Mesodermal cell (in vitro differentiated cells): ENCODE data around the gene HMCN2.

ENCODE experiments used
- H3K27ac ChIP-seq: 2 replicates; pipeline ENCODE4 v1.7.0; 2013; ENCODE audit warnings: mild to moderate bottlenecking, low read depth, low read length, moderate library complexity; ENCODE audit not compliant: severe bottlenecking
- H3K36me3 ChIP-seq: 2 replicates; pipeline ENCODE4 v1.7.1; 2013; ENCODE audit warnings: mild to moderate bottlenecking, low read length, moderate library complexity; ENCODE audit not compliant: control insufficient read depth, insufficient read depth
- H3K4me1 ChIP-seq: one replicate; pipeline ENCODE4 v1.7.1; 2013; ENCODE audit warnings: mild to moderate bottlenecking, low read length; ENCODE audit not compliant: insufficient read depth, control insufficient read depth, poor library complexity, severe bottlenecking
- H3K4me3 ChIP-seq: 2 replicates; pipeline ENCODE4 v1.7.0; 2013; ENCODE audit warnings: low read length, control low read depth, mild to moderate bottlenecking; ENCODE audit not compliant: insufficient read depth, poor library complexity, severe bottlenecking; ENCODE audit errors: extremely low read depth
- H3K9me3 ChIP-seq: 2 replicates; pipeline ENCODE4 v1.7.1; 2013; ENCODE audit warnings: mild to moderate bottlenecking, low read length, moderate library complexity; ENCODE audit not compliant: control insufficient read depth
- WGBS, 2 experiments: methylation state at CpG; one replicate each; pipeline ENCODE4 v1.1.5; 2013; ENCODE audit warnings: missing lambda C conversion rate in 2 of 2; ENCODE audit not compliant: insufficient coverage in 2 of 2; 5-methylcytosine and 5-hydroxymethylcytosine counted together

The HMCN2 gene

DNA sequence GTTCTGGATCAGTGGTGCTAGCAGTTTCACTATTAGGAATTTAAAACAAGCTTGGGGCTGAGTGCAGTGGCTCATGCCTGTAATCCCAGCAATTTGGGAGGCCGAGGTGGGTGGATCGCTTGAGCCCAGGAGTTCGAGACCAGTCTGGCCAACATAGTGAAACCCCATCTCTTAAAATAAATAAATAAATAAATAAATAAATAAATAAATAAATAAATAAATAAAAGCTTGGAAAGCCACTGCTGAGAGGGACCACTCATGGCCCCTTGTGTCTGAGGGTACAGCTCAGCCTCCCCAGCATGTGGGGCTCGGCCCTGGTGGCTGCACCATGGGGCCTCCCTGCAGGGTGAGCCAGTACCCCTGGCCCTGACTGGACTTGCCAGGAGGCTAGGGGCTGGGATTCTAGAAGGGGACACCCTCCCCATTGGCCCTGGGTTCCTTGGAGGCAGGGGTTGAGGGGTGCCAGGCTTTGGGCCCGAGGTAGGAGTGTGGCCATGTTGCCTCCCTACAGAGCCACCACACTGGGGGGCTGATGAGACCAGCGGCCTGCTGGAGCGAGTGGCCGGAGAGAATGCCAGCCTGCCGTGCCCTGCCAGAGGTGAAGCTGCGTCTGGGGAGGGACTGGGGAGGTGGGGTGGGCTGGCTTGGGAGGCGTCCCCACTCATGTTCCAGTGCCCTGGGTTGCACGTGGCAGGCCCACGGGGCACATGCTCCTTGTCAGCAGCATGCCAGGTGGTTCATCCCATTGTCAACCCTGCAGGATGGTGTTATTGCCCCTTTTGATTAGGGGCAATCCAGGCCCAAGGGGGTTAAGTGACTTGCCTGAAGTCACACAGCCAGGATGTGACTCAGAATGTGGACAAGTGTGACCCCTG, 76.5 kb downstream of the HMCN2 start:
- Histone ChIP-seq H3K4me1 (peaks cover 11% of the 10 kb centered on the region), H3K9me3 (no peaks in the 10 kb centered on the region), H3K27ac (no peak overlapping the region), H3K4me3 (no peak overlapping the region), H3K36me3 (no peaks in the 10 kb centered on the region)
- 79 to 89% methylated on average over 7 to 11 of the region's 13 CpGs for WGBS, 2 experiments

DNA sequence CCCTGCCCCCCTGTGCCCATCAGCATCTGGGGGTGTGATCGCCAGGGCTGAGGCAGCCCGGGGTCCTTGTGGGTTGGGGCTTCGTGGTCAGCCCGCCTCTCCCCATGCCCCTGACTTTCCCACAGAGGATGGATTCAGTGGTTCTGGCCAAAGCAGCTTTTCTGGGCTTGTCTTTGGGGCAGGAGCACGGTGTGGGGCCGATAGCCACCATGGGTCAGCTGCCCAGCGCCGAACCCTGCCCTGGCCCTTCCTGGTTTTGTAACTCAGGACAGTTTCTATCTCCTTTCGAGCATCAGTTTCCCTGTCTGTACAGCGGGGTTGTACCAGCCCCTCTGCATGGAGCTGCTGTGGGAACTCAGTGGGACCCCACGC, 77.1 kb downstream of the HMCN2 start:
- H3K9me3 ChIP-seq = no peaks in the 10 kb centered on the region
- no peaks in the 10 kb centered on the region for H3K36me3 ChIP-seq
- H3K4me3 ChIP-seq = no peak overlapping the region
- H3K27ac ChIP-seq = no peak overlapping the region
- WGBS, 2 experiments = 90 to 94% methylated on average over 11 of the region's 11 CpGs
- H3K4me1 ChIP-seq = peaks cover 11% of the 10 kb centered on the region

DNA sequence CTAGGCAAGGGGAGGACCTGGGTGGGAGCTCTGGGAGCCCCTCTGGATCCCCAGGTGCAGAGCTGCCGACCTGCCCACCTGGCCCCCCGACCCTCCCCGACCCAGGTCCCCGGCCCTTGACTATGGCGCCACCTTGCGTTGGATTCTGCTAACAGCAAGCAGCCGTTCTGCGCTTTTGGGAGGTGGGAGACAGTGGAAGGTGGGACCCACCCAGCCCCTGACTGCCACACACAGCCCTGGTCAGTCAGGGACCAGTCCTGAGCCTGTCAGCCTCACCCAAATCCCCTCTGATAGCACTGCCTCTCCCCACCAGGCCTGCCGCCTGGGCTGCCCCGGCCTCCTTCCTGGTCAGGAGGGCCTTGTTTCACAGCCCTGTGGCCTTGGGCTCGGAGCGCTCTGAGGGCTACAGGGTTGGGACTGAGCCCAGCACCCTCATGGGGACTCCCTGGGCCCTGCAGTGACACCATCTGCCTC, 77.9 kb downstream of the HMCN2 start:
- 36 to 67% methylated on average over 4 to 7 of the region's 12 CpGs for WGBS, 2 experiments
- Histone ChIP-seq H3K27ac (no peak overlapping the region), H3K4me1 (peaks cover 11% of the 10 kb centered on the region), H3K36me3 (no peaks in the 10 kb centered on the region), H3K9me3 (no peaks in the 10 kb centered on the region), H3K4me3 (no peak overlapping the region)

DNA sequence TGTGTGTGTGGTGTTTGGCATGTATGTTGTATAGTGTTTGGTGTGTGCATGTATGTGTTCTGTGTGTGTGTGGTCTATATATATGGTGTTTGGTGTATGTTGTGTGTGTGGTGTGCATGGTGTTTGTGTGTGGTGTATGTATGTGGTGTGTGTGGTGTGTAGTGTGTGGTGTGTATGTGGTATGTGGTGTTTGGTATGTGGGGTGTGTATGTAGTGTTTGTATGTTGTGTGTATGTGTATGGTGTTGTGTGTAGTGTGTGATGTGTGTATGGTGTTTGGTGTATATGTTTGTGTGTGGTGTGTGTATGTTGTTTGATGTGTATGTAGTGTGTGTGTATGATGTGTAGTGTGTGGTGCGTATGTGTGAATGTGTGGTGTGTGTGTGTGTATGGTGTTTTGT, 78.8 kb downstream of the HMCN2 start:
- no peaks in the 10 kb centered on the region for H3K36me3 ChIP-seq
- peaks cover 11% of the 10 kb centered on the region for H3K4me1 ChIP-seq
- H3K4me3 ChIP-seq = no peak overlapping the region
- H3K27ac ChIP-seq = no peak overlapping the region
- WGBS, 2 experiments = 83 to 86% methylated on average over 1 of the region's 1 CpG
- no peaks in the 10 kb centered on the region for H3K9me3 ChIP-seq

GRCh38 chr9:130345009-130345896, 79.7 kb downstream of the HMCN2 start:
- H3K27ac ChIP-seq = no peak overlapping the region
- no peaks in the 10 kb centered on the region for H3K9me3 ChIP-seq
- H3K36me3 ChIP-seq = no peaks in the 10 kb centered on the region
- peaks cover 11% of the 10 kb centered on the region for H3K4me1 ChIP-seq
- H3K4me3 ChIP-seq = no peak overlapping the region
- 80 to 82% methylated on average over 8 to 9 of the region's 9 CpGs for WGBS, 2 experiments

DNA sequence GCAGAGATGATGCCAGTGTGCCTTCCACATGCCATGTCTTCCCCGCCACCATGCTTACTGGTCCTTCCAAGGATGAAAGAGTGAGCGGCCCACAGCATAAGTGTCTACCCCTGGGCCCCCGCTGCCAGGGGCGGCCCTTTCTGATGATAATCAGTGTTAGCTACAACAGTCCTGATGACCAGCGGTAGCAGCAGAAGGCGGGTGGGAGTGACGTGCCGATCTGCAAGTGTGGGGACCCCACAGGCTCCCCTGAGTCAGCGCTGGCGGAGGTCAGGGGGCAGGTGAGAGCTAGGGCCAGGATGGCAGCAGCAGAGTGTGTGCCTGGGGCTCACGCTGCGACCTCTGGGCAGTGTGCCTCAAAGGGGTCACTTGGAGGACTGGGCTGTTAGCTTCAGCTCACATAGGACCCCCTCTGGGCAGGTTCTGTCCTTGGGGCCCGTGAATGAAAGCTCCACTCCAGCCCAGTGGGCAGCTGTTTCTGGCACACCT, 80.4 kb downstream of the HMCN2 start:
- 61 to 66% methylated on average over 12 to 13 of the region's 13 CpGs for WGBS, 2 experiments
- H3K4me3 ChIP-seq = no peak overlapping the region
- H3K9me3 ChIP-seq = no peaks in the 10 kb centered on the region
- H3K27ac ChIP-seq = no peak overlapping the region
- no peaks in the 10 kb centered on the region for H3K36me3 ChIP-seq
- peaks cover 11% of the 10 kb centered on the region for H3K4me1 ChIP-seq

DNA sequence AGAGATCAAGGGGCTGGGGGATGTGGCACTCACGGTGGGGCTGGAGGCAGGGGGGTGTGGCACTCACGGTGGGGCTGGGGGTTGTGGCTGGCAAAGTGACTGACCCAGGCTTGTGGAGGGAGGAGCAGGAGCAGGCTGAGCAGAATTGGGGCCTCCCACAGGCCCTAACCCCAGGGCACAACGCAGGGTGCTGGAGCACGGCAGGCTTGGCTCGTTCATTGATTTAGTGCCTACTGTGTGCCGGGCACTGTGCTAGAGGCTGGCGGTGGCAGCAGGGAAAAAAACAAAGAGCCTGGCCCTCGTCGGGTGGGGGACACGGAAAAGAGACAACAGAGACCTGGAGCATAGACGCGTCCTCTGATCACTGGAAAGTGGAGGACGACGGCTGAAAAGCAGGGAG, 80.9 kb downstream of the HMCN2 start:
- H3K4me1 ChIP-seq = peaks cover 11% of the 10 kb centered on the region
- no peaks in the 10 kb centered on the region for H3K36me3 ChIP-seq
- no peak overlapping the region for H3K4me3 ChIP-seq
- H3K27ac ChIP-seq = no peak overlapping the region
- 74 to 87% methylated on average over 12 to 13 of the region's 14 CpGs for WGBS, 2 experiments
- H3K9me3 ChIP-seq = no peaks in the 10 kb centered on the region

GRCh38 chr9:130347036-130347435, 81.5 kb downstream of the HMCN2 start:
- 90 to 95% methylated on average over 12 to 14 of the region's 14 CpGs for WGBS, 2 experiments
- Histone ChIP-seq H3K36me3 (no peaks in the 10 kb centered on the region), H3K4me3 (no peak overlapping the region), H3K9me3 (no peaks in the 10 kb centered on the region), H3K27ac (no peak overlapping the region), H3K4me1 (peaks cover 10% of the 10 kb centered on the region)

GRCh38 chr9:130347931-130348330, 82.4 kb downstream of the HMCN2 start:
- Histone ChIP-seq H3K9me3 (no peaks in the 10 kb centered on the region), H3K36me3 (no peaks in the 10 kb centered on the region), H3K27ac (no peak overlapping the region), H3K4me1 (peaks cover 1% of the 10 kb centered on the region), H3K4me3 (no peak overlapping the region)
- WGBS, 2 experiments = 70 to 85% methylated on average over 2 to 3 of the region's 6 CpGs

DNA sequence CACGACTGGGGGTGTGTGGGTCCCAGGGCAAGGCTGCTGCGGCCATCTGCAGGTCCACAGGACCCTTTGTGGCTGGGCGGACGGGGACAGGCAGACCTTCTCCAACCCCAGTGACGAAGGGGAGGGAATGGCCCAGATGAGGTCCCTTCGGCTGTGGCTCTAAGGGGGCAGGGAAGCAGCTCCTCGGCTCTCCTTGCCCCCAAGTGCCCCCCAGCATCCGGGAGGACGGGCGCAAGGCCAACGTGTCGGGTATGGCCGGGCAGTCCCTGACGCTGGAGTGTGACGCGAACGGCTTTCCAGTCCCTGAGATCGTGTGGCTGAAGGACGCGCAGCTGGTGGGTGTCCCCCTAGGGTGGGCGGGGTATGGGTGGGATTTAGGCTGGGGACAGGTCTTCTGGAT, 82.8 kb downstream of the HMCN2 start:
- H3K36me3 ChIP-seq = no peaks in the 10 kb centered on the region
- H3K27ac ChIP-seq = no peak overlapping the region
- H3K9me3 ChIP-seq = no peaks in the 10 kb centered on the region
- no peak overlapping the region for H3K4me3 ChIP-seq
- 91 to 93% methylated on average over 19 to 21 of the region's 21 CpGs for WGBS, 2 experiments
- H3K4me1 ChIP-seq = no peaks in the 10 kb centered on the region
